Suprapubic skin (tissue), 3 donors: ENCODE measurements around the gene BTBD2.

Experiments used
- CTCF ChIP-seq, 2 donors: fragments of 200-600 bp in 1 of 2; fragments of 450-650 bp in 1 of 2; sonication (generic) in 1 of 2; IDR thresholded peaks; one replicate each; pipeline ENCODE4 v1.5.1; 2016 to 2019; ENCODE audit warnings: antibody characterized with exemption in 2 of 2, mild to moderate bottlenecking in 1 of 2, moderate library complexity in 1 of 2
- POLR2A ChIP-seq, 2 donors: fragments of 450-650 bp; IDR thresholded peaks; one replicate each; pipeline ENCODE4 v1.6.1; 2017; ENCODE audit warnings: antibody characterized with exemption in 2 of 2, mild to moderate bottlenecking in 2 of 2, moderate library complexity in 2 of 2

GRCh38 chr19:1998712-1999708 lies 16.5 kb downstream of the BTBD2 start:
- TF ChIP-seq POLR2A (IDR thresholded peaks at IDR 0.05) (no peak), CTCF (IDR thresholded peaks at IDR 0.05) (no peak)
